ENCODE data around the gene PRDX3. TPM values are rescaled to one million over a fixed set of nuclear protein-coding genes. Genes with fewer than 3 reads are reported as not detected.

PRDX3 gene
- total and polyA plus RNA-seq, 12 donors, result 150 to 935 (median 425) TPM

- Histone ChIP-seq H3K27me3 (no peaks in the 10 kb centered on the region), H3K4me3 (peak overlapping the region; percentile 43 to 99 (median 68)), H3K27ac (peak overlapping the region; percentile 22 to 99 (median 96)), H3K9me3 (replicated peaks in 1 of 3) (no peaks in the 10 kb centered on the region), H3K36me3 (replicated peaks in 1 of 2) (no peaks in the 10 kb centered on the region), H3K4me1 (replicated peaks in 1 of 2) (peaks cover 16 to 54% of the 10 kb centered on the region in 2 donors)
- peak; percentile 48 to 78 (median 57) for DNase-seq
- TF ChIP-seq POLR2A (IDR thresholded peaks at IDR 0.05), result no peak
- TF ChIP-seq, protein P1, sequence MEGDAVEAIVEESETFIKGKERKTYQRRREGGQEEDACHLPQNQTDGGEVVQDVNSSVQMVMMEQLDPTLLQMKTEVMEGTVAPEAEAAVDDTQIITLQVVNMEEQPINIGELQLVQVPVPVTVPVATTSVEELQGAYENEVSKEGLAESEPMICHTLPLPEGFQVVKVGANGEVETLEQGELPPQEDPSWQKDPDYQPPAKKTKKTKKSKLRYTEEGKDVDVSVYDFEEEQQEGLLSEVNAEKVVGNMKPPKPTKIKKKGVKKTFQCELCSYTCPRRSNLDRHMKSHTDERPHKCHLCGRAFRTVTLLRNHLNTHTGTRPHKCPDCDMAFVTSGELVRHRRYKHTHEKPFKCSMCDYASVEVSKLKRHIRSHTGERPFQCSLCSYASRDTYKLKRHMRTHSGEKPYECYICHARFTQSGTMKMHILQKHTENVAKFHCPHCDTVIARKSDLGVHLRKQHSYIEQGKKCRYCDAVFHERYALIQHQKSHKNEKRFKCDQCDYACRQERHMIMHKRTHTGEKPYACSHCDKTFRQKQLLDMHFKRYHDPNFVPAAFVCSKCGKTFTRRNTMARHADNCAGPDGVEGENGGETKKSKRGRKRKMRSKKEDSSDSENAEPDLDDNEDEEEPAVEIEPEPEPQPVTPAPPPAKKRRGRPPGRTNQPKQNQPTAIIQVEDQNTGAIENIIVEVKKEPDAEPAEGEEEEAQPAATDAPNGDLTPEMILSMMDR (IDR thresholded peaks at IDR 0.05), result no peak
- intact Hi-C loops (cut with DNase I), result loop anchor here in 1 of 2 donors (2.0 to 10.0 kb wide), 3 partner anchors 64 to 397 kb away; no protein-coding TSS in a partner anchor
- WGBS, 4 donors, result 0 to 1% (median 0%) methylated on average over 15 to 62 of the region's 62 CpGs
These were observed 29.3 kb upstream of the PRDX3 start for GRCh38 chr10:119207713-119208552.

GRCh38 chr10:119207366-119207666 lies 28.7 kb upstream of the PRDX3 start, which contains the start of gene GRK5:
Gene GRK5 (plus strand): TSS chr10:119207571. CDS start chr10:119207918, 347 bp downstream.
- peaks cover 16 to 48% of the 10 kb centered on the region in 2 donors for H3K4me1 ChIP-seq (replicated peaks in 1 of 2)
- no peaks in the 10 kb centered on the region for H3K36me3 ChIP-seq (replicated peaks in 1 of 2)
- WGBS, 4 donors, result 0 to 1% (median 0%) methylated on average over 10 to 34 of the region's 34 CpGs; no CpG with 5 or more reads in 1 of the 4 donors
- DNase-seq, result peak; percentile 93 to 97 (median 95)
- no peaks in the 10 kb centered on the region for H3K9me3 ChIP-seq (replicated peaks in 1 of 3)
- H3K27me3 ChIP-seq, result no peaks in the 10 kb centered on the region
- H3K27ac ChIP-seq, result peak within 1 kb of the TSS; percentile 22 to 99 (median 96)
- intact Hi-C loops (cut with DNase I), result loop anchor here in 1 of 2 donors (2.0 to 10.0 kb wide), 3 partner anchors 65 to 397 kb away; no protein-coding TSS in a partner anchor
- peak within 1 kb of the TSS; percentile 43 to 99 (median 68) for H3K4me3 ChIP-seq
- peak; percentile 56 to 79 for TF ChIP-seq POLR2A (IDR thresholded peaks at IDR 0.05)
- TF ChIP-seq, protein P1 (IDR thresholded peaks at IDR 0.05), result no peak

DNA sequence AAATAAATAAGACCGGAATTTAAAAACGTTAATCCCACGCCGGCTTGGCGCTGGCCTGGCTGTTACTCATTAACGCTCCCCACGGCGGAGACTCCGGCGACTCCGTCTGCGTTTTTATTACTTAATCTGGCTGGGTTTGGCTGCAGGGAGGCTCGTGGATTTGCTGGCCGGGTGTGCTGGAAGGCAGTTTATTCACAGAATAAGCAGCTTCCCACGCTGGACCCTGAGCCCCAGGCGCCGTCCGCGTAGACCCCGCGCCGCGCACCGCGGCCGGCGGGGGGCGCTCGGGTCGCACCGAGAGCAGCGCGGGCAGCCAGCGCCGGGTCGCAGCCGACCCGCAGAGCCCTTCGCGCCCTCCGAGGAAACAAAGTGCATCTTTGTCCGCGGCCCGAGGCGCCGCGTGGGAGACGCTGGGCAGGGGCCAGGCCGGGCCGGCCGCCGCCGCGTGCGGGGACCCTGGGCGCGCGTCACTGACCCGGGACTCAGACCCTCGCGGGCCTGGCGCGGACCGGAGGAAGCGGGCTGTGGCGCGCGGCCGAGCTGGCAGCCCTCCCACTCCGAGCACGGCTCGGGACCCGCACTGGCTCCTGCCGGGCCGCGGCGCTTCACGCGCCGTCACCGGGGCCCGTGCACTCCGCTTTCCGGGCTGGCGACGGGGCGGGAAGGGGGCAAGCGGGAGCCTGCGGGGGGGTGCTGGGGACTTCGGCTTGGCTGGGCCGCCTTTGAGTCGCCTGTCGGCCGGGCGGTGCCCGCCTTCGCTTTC lies 28.2 kb upstream of the PRDX3 start:
- 0 to 2% (median 1%) methylated on average over 22 to 97 of the region's 97 CpGs for WGBS, 4 donors
- no peaks in the 10 kb centered on the region for H3K9me3 ChIP-seq (replicated peaks in 1 of 3)
- H3K4me1 ChIP-seq (replicated peaks in 1 of 2), result peaks cover 16 to 43% of the 10 kb centered on the region in 2 donors
- peak; percentile 51 to 78 (median 71) for DNase-seq
- no peaks in the 10 kb centered on the region for H3K27me3 ChIP-seq
- intact Hi-C loops (cut with DNase I), result loop anchor here in 1 of 2 donors (2.0 to 10.0 kb wide), 3 partner anchors 66 to 398 kb away; no protein-coding TSS in a partner anchor
- peak overlapping the region in 3 of 4 donors; percentile 42 to 99 (median 43) for H3K4me3 ChIP-seq
- peak overlapping the region; percentile 5 to 99 (median 96) for H3K27ac ChIP-seq
- H3K36me3 ChIP-seq (replicated peaks in 1 of 2), result no peaks in the 10 kb centered on the region
- peak in 1 of 2 donors; percentile 4 for TF ChIP-seq POLR2A (IDR thresholded peaks at IDR 0.05)
- TF ChIP-seq, protein P1 (IDR thresholded peaks at IDR 0.05), result peak in 5 of 6 experiments; percentile 16 to 92 (median 87)

Measured in adrenal gland (tissue), 12 donors.